SK-N-MC (cell line): ENCODE measurements around the gene MACROH2A1.

Source experiments
- EZH2 ChIP-seq: fragments of 200-600 bp; sonication (generic); IDR thresholded peaks from one replicate; pipeline ENCODE4 v1.6.1; 2017; ENCODE audit warnings: antibody characterized with exemption
- FOXP2 ChIP-seq: optimal IDR thresholded peaks from 2 replicates; pipeline ENCODE3; 2011; ENCODE audit warnings: mild to moderate bottlenecking, moderate library complexity; ENCODE audit not compliant: insufficient read depth; ENCODE audit errors: extremely low read length, control extremely low read depth
- POLR2AphosphoS5 ChIP-seq: IDR thresholded peaks from 2 replicates; pipeline ENCODE4 v1.6.1; 2012; ENCODE audit warnings: mild to moderate bottlenecking, low read depth, low read length, borderline replicate concordance

- TF ChIP-seq EZH2 (no peak), POLR2AphosphoS5 (no peak), FOXP2 (no peak)
Measured at GRCh38 chr5:135425641-135426040, 26.6 kb upstream of the MACROH2A1 start.
